ENCODE measurements around the gene ADCYAP1R1.

ADCYAP1R1 gene

DNA sequence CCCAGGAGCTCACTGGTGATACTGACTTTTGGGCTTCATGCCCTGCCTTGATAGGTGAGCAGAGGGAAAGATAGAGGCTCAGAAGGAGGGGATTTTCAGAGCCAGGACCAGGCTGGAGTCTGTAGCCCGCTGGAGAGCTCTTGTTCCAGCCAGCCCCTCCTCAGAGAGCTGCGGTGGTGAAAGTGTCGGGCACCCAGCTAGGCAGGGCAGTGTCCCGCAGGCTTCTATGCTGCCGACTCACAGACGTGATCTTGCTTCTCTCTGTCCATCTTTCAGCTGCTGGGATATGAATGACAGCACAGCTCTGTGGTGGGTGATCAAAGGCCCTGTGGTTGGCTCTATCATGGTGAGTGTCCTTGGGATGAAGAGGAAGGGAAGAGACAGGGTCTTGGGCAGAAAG lies 35.2 kb downstream of the ADCYAP1R1 start:
- DNase-seq (ENCODE audit: low read depth): no peak

- no peak for DNase-seq (ENCODE audit: low read depth)
Measured at GRCh38 chr7:31091924-31092434, 39.9 kb downstream of the ADCYAP1R1 start.

DNA sequence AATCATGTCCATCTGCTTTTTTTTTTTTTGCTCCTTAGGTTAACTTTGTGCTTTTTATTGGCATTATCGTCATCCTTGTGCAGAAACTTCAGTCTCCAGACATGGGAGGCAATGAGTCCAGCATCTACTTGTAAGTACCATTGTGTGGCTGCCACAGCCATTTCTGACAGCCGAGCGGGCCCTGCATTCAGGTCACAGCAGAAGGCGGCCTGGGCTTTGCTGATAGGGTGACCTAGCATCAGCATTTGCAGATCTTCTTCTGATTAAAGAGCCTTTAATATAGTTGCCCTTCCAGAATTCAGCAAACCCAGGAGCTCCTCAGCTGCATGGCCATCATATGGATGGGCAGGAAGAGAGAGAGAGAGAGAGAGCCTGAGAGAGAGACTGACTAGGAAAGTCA lies 40.5 kb downstream of the ADCYAP1R1 start:
- no peak for DNase-seq (ENCODE audit: low read depth)

DNA sequence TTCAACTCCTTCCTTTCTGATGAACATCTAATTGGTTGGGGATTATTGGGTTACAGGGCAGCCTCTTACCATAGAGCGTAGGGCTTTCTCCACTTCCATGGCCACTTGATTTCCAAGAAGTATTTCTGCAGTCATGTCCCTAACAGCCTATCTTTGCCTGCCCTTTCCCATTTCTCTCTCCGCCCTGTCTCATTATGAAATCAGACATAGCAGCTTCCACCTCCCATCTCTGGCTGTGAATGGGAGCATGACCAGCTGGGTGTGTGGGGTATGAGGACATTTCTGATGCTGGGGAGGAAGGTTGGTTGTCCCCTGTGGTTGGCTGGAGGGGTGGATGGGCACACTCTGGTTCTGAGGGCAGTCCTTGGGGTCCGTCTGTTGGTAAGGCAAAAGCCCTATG lies 41.2 kb downstream of the ADCYAP1R1 start:
- DNase-seq (ENCODE audit: low read depth): no peak

DNA sequence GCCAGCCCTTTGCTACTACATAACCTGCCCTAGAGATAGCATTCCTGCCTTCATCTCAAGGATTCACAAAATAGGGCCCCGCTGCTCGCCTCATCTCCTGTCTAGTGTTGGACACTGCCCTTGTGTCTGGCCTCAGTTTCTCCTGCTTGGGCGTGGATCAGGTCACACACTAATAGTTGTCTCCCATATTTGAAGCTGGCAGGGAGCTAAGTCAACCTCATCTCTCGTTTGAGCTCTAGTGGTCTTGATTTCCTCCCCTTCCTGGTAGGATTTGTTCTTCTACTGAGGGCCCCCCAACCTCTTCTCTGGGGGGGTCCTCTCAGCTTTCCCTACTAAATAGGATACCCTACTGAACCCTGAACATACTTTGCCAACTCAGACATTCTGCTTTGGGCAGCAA lies 42.2 kb downstream of the ADCYAP1R1 start:
- no peak for DNase-seq (ENCODE audit: low read depth)

DNA sequence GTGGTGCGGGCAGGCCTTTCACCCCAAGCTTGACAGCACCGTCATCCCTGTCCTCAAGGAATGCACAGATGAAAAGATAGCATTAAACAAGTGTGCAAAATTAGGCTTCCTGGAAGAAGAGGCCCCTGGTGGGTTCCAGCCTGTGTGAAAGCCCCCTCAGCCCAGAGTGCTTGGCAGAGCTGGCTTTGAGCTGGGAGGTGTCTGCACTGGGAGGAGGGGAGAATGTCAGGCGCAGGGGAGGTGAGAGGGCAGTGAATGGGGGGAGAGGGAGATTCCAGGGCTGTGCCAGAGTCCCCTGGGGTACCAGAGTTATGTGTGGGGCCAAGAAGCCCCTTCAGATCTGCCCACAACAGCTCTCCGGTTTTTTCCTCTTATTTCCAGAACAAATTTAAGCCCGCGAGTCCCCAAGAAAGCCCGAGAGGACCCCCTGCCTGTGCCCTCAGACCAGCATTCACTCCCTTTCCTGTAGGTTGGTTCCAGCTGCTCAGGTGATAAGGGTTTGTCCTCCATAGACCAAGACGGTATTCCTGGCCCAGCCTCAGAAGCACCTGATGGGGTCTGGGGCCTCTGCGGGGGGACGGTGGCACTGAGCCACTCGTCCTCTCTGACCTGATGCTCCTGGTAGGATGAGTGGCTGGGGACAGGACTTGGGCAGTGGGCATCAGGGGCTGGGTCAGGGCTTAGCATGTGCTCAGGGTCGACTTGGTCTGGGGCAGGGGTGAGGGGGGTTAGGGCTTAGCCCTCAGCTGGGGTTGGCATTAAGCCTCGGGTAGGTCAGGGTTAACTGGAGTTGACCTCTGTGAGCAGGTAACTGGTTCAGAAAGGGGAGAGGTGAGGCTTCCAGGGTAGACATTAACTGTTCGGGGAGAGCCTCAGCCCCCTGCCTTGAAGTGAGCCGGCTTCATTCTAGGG lies 43.4 kb downstream of the ADCYAP1R1 start:
- no peak for DNase-seq (ENCODE audit: low read depth)

- DNase-seq (ENCODE audit: low read depth): no peak
Measured at GRCh38 chr7:31096198-31096876, 44.2 kb downstream of the ADCYAP1R1 start.

DNA sequence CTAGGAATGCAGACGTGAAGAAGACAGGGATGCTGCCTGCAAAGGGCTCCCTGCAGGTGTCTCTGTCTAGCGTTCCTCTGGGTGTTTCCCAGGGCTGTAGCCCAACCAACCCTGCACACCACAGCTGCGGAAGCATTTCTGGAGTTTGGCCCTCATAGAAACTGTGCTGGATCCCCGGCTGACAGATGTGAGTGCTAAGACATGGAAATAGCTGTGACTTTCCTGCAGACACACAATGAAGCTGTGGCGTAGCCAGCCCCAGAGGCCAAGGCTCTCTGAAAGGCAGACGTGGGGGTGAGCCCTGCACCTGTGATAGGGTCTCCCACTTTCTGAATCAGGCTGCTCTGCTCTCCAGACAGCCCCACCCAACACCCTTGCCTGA lies 44.8 kb downstream of the ADCYAP1R1 start:
- no peak for DNase-seq (ENCODE audit: low read depth)

GRCh38 chr7:31098642-31099360 lies 46.7 kb downstream of the ADCYAP1R1 start:
- DNase-seq (ENCODE audit: low read depth): no peak

GRCh38 chr7:31099451-31100444 lies 47.6 kb downstream of the ADCYAP1R1 start:
- DNase-seq (ENCODE audit: low read depth): no peak

DNA sequence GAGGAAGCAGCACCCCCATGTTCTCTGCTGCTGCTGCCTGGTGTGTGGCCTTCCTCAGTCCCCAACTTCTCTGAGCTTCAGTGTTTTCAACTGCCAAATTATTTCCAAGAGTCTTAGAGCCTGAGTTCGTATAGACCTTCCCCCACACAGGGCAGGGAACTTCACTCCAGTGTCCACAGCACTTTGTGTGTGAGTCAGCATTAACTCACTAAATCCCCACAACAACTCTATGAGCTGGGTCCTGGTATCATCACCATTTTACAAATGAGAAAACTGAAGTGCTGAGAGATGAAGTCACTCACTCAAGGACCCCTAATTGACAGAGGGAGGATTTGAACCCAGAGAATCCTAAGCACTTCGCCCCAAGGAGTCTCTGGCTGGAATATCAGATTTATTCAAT lies 48.3 kb downstream of the ADCYAP1R1 start:
- DNase-seq (ENCODE audit: low read depth): no peak

DNA sequence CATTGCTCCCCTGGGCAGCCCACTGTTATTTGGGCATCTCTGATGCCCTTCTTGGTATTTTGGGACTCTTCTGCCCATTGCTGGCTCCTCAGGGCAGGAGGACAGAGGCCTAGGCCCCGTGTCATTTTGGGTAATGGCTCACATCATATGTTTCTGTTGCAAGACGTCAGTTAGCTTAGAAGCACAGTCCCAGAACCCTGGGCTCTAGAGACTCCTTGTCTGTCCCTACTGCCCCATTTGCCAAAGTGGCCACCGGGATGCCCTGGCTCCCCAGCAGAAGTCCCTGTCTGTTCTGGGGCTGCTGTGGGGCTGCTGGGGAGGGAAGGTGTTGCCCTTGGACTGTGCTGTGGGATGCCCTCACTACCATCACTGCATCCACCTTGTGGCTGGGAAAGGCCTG lies 48.8 kb downstream of the ADCYAP1R1 start:
- DNase-seq (ENCODE audit: low read depth): no peak

GRCh38 chr7:31101544-31101943 lies 49.4 kb downstream of the ADCYAP1R1 start:
- DNase-seq (ENCODE audit: low read depth): no peak

DNA sequence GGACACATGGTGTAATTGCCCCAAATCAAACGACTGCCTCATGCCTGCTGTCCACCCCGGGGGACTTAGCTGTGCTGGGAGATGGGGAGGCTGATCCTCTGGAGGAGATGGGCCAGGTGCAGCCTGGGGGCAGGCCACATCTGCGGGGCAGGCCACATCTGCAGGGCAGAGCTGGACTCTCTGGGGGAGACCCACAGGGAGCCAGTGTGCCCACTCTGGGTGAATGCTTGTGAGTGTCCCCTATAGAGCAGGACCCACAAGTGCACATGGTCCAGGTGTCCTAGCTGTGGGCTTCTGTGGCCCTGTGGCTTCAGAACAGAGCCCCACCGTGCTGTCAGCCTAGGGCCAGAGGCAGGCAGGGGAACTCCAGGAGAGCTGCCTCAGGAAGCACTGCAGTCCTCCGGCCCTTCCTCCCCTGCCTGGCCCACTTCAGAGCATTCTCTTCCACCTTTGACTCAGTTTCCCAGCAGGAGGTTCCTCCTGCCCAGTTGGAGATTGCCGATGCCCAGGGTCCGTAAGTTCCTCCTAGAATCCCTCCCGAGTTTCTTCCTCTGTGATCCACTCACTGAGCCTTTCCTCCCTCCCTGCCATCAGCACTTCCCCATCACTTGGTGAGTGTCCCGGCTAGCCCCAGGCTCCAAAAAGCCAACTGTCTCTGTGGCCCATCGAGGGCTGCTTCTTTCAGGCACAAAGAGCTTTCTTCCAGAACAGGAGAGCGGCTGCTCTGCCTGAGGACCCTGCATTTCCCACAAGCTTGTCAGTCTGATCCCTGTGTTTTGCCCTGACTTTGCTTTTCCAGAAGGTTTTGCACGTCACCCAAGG lies 50.3 kb downstream of the ADCYAP1R1 start:
- DNase-seq (ENCODE audit: low read depth): no peak

GRCh38 chr7:31102973-31103850 lies 51.1 kb downstream of the ADCYAP1R1 start:
- DNase-seq (ENCODE audit: low read depth): no peak

GRCh38 chr7:31104361-31105255 lies 52.5 kb downstream of the ADCYAP1R1 start:
- DNase-seq (ENCODE audit: low read depth): no peak

DNA sequence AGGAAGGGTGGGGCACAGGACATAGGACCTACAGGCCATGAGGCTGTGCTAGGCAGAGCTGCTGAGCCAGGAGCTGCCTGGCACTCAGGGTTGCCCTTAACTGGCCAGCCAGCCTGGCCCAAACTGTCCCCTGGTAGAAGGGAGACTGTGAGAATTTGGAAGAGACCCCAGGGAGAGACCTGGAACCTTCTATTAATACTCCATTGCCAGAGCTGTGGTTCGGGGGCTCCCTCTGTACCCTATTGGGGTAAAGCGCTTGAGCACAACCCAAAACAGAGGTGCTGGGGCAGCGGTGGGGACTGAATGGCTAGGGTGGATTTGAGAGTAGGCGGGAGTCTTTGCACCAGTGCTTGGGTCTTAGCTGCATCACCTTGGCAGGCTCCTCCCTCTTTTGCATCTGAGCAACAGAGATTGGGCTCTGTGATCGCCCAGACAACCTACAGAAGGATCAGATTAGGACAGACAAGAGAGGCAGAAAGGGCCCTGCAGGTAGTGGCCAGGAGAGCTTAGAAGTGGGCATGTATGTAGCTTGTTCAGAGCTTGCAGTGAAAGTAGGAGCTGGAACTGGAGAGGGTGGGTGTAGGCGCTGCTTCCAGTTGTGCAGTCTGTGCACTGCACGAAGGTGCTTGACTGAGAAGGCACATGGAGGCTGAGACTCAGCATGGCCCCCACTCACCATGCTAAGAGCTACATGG lies 53.3 kb downstream of the ADCYAP1R1 start:
- DNase-seq (ENCODE audit: low read depth): no peak

Measured in fibroblast of the conjunctiva (primary cell).